ENCODE data around the gene ACOT6. TPM values are rescaled to one million over a fixed set of nuclear protein-coding genes. Genes with fewer than 3 reads are reported as not detected.
"Not testable (repeated sequence)": the region's sequence is repeated elsewhere in the genome, so short reads cannot be mapped to it uniquely, and the experiment has no call there.

ACOT6 gene
- total and polyA plus RNA-seq, 9 of the 15 experiments (the other 6 are each of a cell fraction or from before 2014, with no cell fraction given), result not detected

- TF ChIP-seq ZNF384 (IDR thresholded peaks at IDR 0.05; ENCODE audit: low read depth, low read length) (0 out of 2 replicates have a peak, but pooled peaks have one; percentile 32), CTCF (IDR thresholded peaks at IDR 0.05 in 2 of 3, conservative IDR thresholded peaks at IDR 0.05 in 1 of 3; ENCODE audit: insufficient read depth in 2 of 3, low read depth in 1 of 3, low read length in 3 of 3) (peak; percentile 55 to 82 (median 56)), REST (IDR thresholded peaks at IDR 0.05; ENCODE audit: borderline replicate concordance) (peak; percentile 16; the same call in 1 of the 2 replicates), ZNF764 (CRISPR knock-in tag; IDR thresholded peaks at IDR 0.05; ENCODE audit: low read depth) (peak; percentile 87), TFAP4 (CRISPR knock-in tag; IDR thresholded peaks at IDR 0.05; ENCODE audit: borderline replicate concordance) (peak; percentile 24; the same call in 1 of the 2 replicates), RAD21 (CRISPR knock-in tag; conservative IDR thresholded peaks at IDR 0.05 in 1 of 2, IDR thresholded peaks at IDR 0.05 in 1 of 2) (peak in 1 of 2 experiments; percentile 35; a peak in 2 of 4 replicates)
- H3K79me2 ChIP-seq (ENCODE audit: control insufficient read depth, insufficient read depth, low read length); POLR2A ChIA-PET; H4K20me1 ChIP-seq (replicated peaks; ENCODE audit: control insufficient read depth, insufficient read depth, low read length); H3K27me3 ChIP-seq (ENCODE audit: control insufficient read depth in 2 of 2, insufficient read depth in 2 of 2, low read length in 2 of 2); H3K9ac ChIP-seq (ENCODE audit: insufficient read depth in 1 of 2, low read depth in 2 of 2, low read length in 2 of 2); H3K4me3 ChIP-seq; BruUV-seq (replicated peaks); intact Hi-C loops (cut with micrococcal nuclease); in situ Hi-C loops (cut with MboI); H3K36me3 ChIP-seq (ENCODE audit: control insufficient read depth, insufficient read depth, low read length); H3K27ac ChIP-seq (ENCODE audit: extremely low read depth, low read depth, low read length); H2AFZ ChIP-seq (ENCODE audit: low read depth, low read length); H3K9me3 ChIP-seq (replicated peaks; ENCODE audit: control insufficient read depth, insufficient read depth, low read depth, low read length); H3K4me1 ChIP-seq (replicated peaks in 1 of 2; ENCODE audit: control insufficient read depth in 2 of 2, insufficient read depth in 2 of 2, low read length in 2 of 2); H3K4me2 ChIP-seq (ENCODE audit: insufficient read depth, low read length); H3K9me1 ChIP-seq (ENCODE audit: control insufficient read depth, insufficient read depth, low read length); TF ChIP-seq REST (CRISPR knock-in tag; IDR thresholded peaks at IDR 0.05; ENCODE audit: low read depth): not testable (repeated sequence)
- DNase-seq (ENCODE audit: extremely low read depth in 1 of 4, low spot score in 3 of 4), result peak; percentile 20 to 38 (median 28)
- 13% methylated on average over 5 of the region's 8 CpGs for WGBS (ENCODE audit: insufficient coverage, low coverage, missing lambda C conversion rate)
- peak; percentile 99 for ATAC-seq
- peak; percentile 79 for FAIRE-seq
- CTCF ChIA-PET (ENCODE audit: low intra/inter-chr PET ratio), result interaction anchor here (0.6 kb wide), 1 partner anchor 260 kb away, joined by 3 read pairs; no protein-coding TSS in a partner anchor
These were observed 41.4 kb upstream of the ACOT6 start for GRCh38 chr14:73570913-73571312.
